H9 (cell line): ENCODE measurements around the gene NFKBIA. TPM values are rescaled to one million over a fixed set of nuclear protein-coding genes. Genes with fewer than 3 reads are reported as not detected.

Experiments used
- DNase-seq: peaks from one replicate; pipeline ENCODE4 v3.0.0-alpha.2; 2017
- H2AFZ ChIP-seq: one replicate; pipeline ENCODE4 v1.6.1; 2013; ENCODE audit warnings: mild to moderate bottlenecking, low read length, control low read depth, moderate library complexity
- H2AK5ac ChIP-seq: 2 replicates; pipeline ENCODE4 v1.6.1; 2013; ENCODE audit warnings: low read length, control low read depth, mixed read lengths; ENCODE audit not compliant: insufficient read length
- H2BK120ac ChIP-seq: one replicate; pipeline ENCODE4 v1.6.1; 2013; ENCODE audit warnings: low read depth, mild to moderate bottlenecking, low read length, control low read depth, inconsistent platforms; ENCODE audit not compliant: poor library complexity, severe bottlenecking
- H2BK12ac ChIP-seq: 2 replicates; pipeline ENCODE4 v1.6.1; 2013; ENCODE audit warnings: low read length, control low read depth, mixed read lengths, low read depth; ENCODE audit not compliant: insufficient read length
- H2BK15ac ChIP-seq: 2 replicates; pipeline ENCODE4 v1.6.1; 2013; ENCODE audit warnings: low read depth, low read length, control low read depth
- H2BK20ac ChIP-seq: one replicate; pipeline ENCODE4 v1.6.1; 2013; ENCODE audit warnings: low read depth, mild to moderate bottlenecking, low read length, control low read depth, inconsistent platforms; ENCODE audit not compliant: poor library complexity, severe bottlenecking
- H2BK5ac ChIP-seq: 2 replicates; pipeline ENCODE4 v1.6.1; 2013; ENCODE audit warnings: low read length, control low read depth, mixed read lengths; ENCODE audit not compliant: insufficient read length
- H3K14ac ChIP-seq: 2 replicates; pipeline ENCODE4 v1.6.1; 2013; ENCODE audit warnings: low read length, control low read depth; ENCODE audit not compliant: insufficient read depth
- H3K18ac ChIP-seq: 2 replicates; pipeline ENCODE4 v1.6.1; 2013; ENCODE audit warnings: low read depth, mild to moderate bottlenecking, mixed read lengths, low read length, control low read depth; ENCODE audit not compliant: insufficient read length
- H3K23ac ChIP-seq: 2 replicates; pipeline ENCODE4 v1.6.1; 2013; ENCODE audit warnings: low read length, control low read depth, mixed read lengths, low read depth; ENCODE audit not compliant: insufficient read length
- H3K23me2 ChIP-seq: 2 replicates; pipeline ENCODE4 v1.6.1; 2013; ENCODE audit warnings: low read depth, mild to moderate bottlenecking, mixed read lengths, low read length, control low read depth; ENCODE audit not compliant: insufficient read length, poor library complexity, severe bottlenecking
- H3K27ac ChIP-seq: 2 replicates; pipeline ENCODE4 v1.5.1; 2013; ENCODE audit warnings: low read length, control low read depth, mixed read lengths, low read depth; ENCODE audit not compliant: insufficient read length
- H3K27me3 ChIP-seq: 2 replicates; pipeline ENCODE4 v1.6.1; 2013; ENCODE audit warnings: low read length, control low read depth, inconsistent platforms; ENCODE audit not compliant: insufficient read depth
- H3K4ac ChIP-seq: 2 replicates; pipeline ENCODE4 v1.6.1; 2013; ENCODE audit warnings: low read depth, mild to moderate bottlenecking, control low read depth, inconsistent platforms, low read length, moderate library complexity
- H3K4me1 ChIP-seq: 2 replicates; pipeline ENCODE4 v1.6.1; 2013; ENCODE audit warnings: low read length, control low read depth, inconsistent platforms; ENCODE audit not compliant: insufficient read depth
- H3K4me2 ChIP-seq: 2 replicates; pipeline ENCODE4 v1.6.1; 2013; ENCODE audit warnings: low read length, control low read depth, mixed read lengths; ENCODE audit not compliant: insufficient read length, insufficient read depth
- H3K56ac ChIP-seq: 2 replicates; pipeline ENCODE4 v1.6.1; 2013; ENCODE audit warnings: low read depth, mild to moderate bottlenecking, mixed read lengths, low read length, control low read depth; ENCODE audit not compliant: insufficient read length
- H3K79me1 ChIP-seq: 2 replicates; pipeline ENCODE4 v1.6.1; 2013; ENCODE audit warnings: low read depth, mild to moderate bottlenecking, moderate library complexity, low read length, control low read depth, inconsistent platforms; ENCODE audit not compliant: insufficient read depth, poor library complexity, severe bottlenecking
- H3K79me2 ChIP-seq: 2 replicates; pipeline ENCODE4 v1.6.1; 2013; ENCODE audit warnings: low read length, control low read depth, inconsistent platforms; ENCODE audit not compliant: insufficient read depth
- H3K9ac ChIP-seq: 2 replicates; pipeline ENCODE4 v1.6.1; 2013; ENCODE audit warnings: low read length, control low read depth, mixed read lengths; ENCODE audit not compliant: insufficient read length; ENCODE audit errors: extremely low read depth
- H3K9me3 ChIP-seq: one replicate; pipeline ENCODE4 v1.6.1; 2013; ENCODE audit warnings: low read depth, low read length, inconsistent platforms; ENCODE audit not compliant: control insufficient read depth
- H3T11ph ChIP-seq: one replicate; pipeline ENCODE4 v1.6.1; 2013; ENCODE audit warnings: mild to moderate bottlenecking, low read length, control low read depth, inconsistent platforms
- H4K20me1 ChIP-seq: one replicate; pipeline ENCODE4 v1.6.1; 2013; ENCODE audit not compliant: control insufficient read depth, insufficient read length, insufficient read depth
- H4K5ac ChIP-seq: 2 replicates; pipeline ENCODE4 v1.6.1; 2013; ENCODE audit warnings: low read depth, mild to moderate bottlenecking, mixed read lengths, low read length, control low read depth; ENCODE audit not compliant: insufficient read length
- H4K8ac ChIP-seq: replicated peaks from 2 replicates; pipeline ENCODE4 v1.6.1; 2013; ENCODE audit warnings: low read length, control low read depth, mixed read lengths, low read depth; ENCODE audit not compliant: insufficient read length
- H4K91ac ChIP-seq: 2 replicates; pipeline ENCODE4 v1.6.1; 2013; ENCODE audit warnings: low read depth, mild to moderate bottlenecking, moderate library complexity, mixed read lengths, low read length, control low read depth; ENCODE audit not compliant: insufficient read length
- H3K27ac Mint-ChIP-seq, 3 experiments: 2 replicates in 2 of 3; 3 replicates in 1 of 3; pipeline ENCODE4 v1.8.0; 2020 to 2021; ENCODE audit warnings: mixed read lengths in 3 of 3, mild to moderate bottlenecking in 1 of 3, moderate library complexity in 1 of 3
- H3K27me3 Mint-ChIP-seq: 2 replicates; pipeline ENCODE4 v1.8.0; 2021; ENCODE audit warnings: low read depth, mild to moderate bottlenecking, moderate library complexity, mixed read lengths
- H3K36me3 Mint-ChIP-seq, 3 experiments: 2 replicates in 2 of 3; 3 replicates in 1 of 3; pipeline ENCODE4 v1.8.0; 2020 to 2021; ENCODE audit warnings: low read depth in 3 of 3, mixed read lengths in 3 of 3; ENCODE audit not compliant: insufficient read depth in 1 of 3
- H3K4me1 Mint-ChIP-seq, 2 experiments: 2 replicates each; pipeline ENCODE4 v1.8.0; 2020; ENCODE audit warnings: mixed read lengths in 2 of 2
- H3K4me3 Mint-ChIP-seq, 2 experiments: 2 replicates in 1 of 2; 3 replicates in 1 of 2; pipeline ENCODE4 v1.8.0; 2020 to 2021; ENCODE audit warnings: mild to moderate bottlenecking in 2 of 2, mixed read lengths in 2 of 2, moderate library complexity in 1 of 2
- H3K9me3 Mint-ChIP-seq, 2 experiments: 2 replicates in 1 of 2; 3 replicates in 1 of 2; pipeline ENCODE4 v1.8.0; 2020; ENCODE audit warnings: mild to moderate bottlenecking in 2 of 2, mixed read lengths in 2 of 2, moderate library complexity in 1 of 2
- CTCF ChIP-seq: fragments of 200-600 bp; sonication (generic); conservative IDR thresholded peaks from 3 replicates; pipeline ENCODE4 v1.8.0; 2021; ENCODE audit warnings: antibody characterized with exemption, mild to moderate bottlenecking
- WGBS: extraction: QIAGEN DNeasy Blood & Tissue Kit; methylation state at CpG from one replicate; pipeline ENCODE4 v1.1.7; 2013; ENCODE audit warnings: missing lambda C conversion rate, low lambda C conversion rate, mixed read lengths; ENCODE audit not compliant: insufficient read length; ENCODE audit errors: extremely low coverage; 5-methylcytosine and 5-hydroxymethylcytosine counted together
- total RNA-seq: library from RNA; stranded (reverse); gene quantifications from 2 replicates; pipeline ENCODE4 v1.2.1, GENCODE V29; 2021

NFKBIA gene
- total RNA-seq, 1 experiment from 2014 or later, result 38.4 TPM

GRCh38 chr14:35399083-35399937, 5.2 kb downstream of the NFKBIA start:
- Histone ChIP-seq H3K79me2 (no peaks in the 10 kb centered on the region), H4K5ac (no peak overlapping the region), H2BK15ac (no peak overlapping the region), H4K91ac (no peak overlapping the region), H3K23ac (no peak overlapping the region), H3K27me3 (no peaks in the 10 kb centered on the region), H2AK5ac (no peak overlapping the region), H2BK20ac (no peak overlapping the region), H3K4me1 (peaks cover 6% of the 10 kb centered on the region), H3K23me2 (no peaks in the 10 kb centered on the region), H2BK5ac (no peak overlapping the region), H3T11ph (no peak overlapping the region), H3K9me3 (no peaks in the 10 kb centered on the region), H3K27ac (no peak overlapping the region), H4K8ac (no peak overlapping the region), H4K20me1 (no peaks in the 10 kb centered on the region), H2BK12ac (no peak overlapping the region), H3K4me2 (no peak overlapping the region), H3K56ac (no peak overlapping the region), H3K4ac (no peak overlapping the region), H3K14ac (no peak overlapping the region), H2BK120ac (no peak overlapping the region), H3K9ac (no peak overlapping the region), H3K18ac (no peak overlapping the region), H2AFZ (no peak overlapping the region), H3K79me1 (no peaks in the 10 kb centered on the region)
- Mint-ChIP-seq H3K9me3 (no peaks in the 10 kb centered on the region), H3K36me3 (peaks cover 20 to 43% (median 37%) of the 10 kb centered on the region in 3 experiments; a peak in 6 of 7 replicates), H3K27me3 (no peaks in the 10 kb centered on the region), H3K4me3 (no peak overlapping the region), H3K27ac (peak overlapping the region in 2 of 3 experiments; percentile 44 to 52; a peak in 2 of 7 replicates), H3K4me1 (peaks cover 42 to 45% of the 10 kb centered on the region in 2 experiments)
- no peak for DNase-seq
- no peak for TF ChIP-seq CTCF
- whole genome bisulfite sequencing, result no CpG with 5 or more reads among the region's 15 CpGs
